LNCaP clone FGC (cell line): ENCODE measurements around the gene VGLL2.

Experiments used
- DNase-seq: peaks from one replicate; pipeline ENCODE4 v3.0.0-alpha.2; 2011; ENCODE audit warnings: low read depth
- H3K4me3 ChIP-seq: 2 replicates; pipeline ENCODE4 v1.5.1; 2011; ENCODE audit warnings: mild to moderate bottlenecking, low read depth, low read length, control low read depth
- TF ChIP-seq, protein P1 (sequence below): IDR thresholded peaks from 2 replicates; pipeline ENCODE4 v1.5.1; 2012; ENCODE audit warnings: mild to moderate bottlenecking; ENCODE audit not compliant: control insufficient read depth, insufficient read depth; ENCODE audit errors: extremely low read depth

Gene VGLL2

DNA sequence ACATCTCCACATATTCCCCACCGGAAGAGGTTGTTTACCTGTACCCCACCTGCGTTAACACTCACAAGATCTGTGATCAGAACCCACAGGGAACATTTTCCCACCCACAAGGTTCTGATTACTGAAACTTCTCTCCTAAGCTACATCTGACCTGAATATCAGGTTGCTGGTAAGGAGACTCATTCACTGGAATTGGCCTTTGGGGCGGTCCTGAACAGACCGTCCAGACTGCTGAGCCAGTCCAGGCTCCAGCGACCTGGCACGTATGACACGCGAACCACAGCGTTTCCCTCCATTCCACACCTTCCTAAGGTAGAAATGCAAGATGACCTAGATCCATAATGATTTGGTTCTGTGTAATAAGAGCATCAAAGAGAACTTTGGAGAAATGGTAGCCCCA, 9.8 kb downstream of the VGLL2 start:
- no peak for DNase-seq
- TF ChIP-seq, protein P1, sequence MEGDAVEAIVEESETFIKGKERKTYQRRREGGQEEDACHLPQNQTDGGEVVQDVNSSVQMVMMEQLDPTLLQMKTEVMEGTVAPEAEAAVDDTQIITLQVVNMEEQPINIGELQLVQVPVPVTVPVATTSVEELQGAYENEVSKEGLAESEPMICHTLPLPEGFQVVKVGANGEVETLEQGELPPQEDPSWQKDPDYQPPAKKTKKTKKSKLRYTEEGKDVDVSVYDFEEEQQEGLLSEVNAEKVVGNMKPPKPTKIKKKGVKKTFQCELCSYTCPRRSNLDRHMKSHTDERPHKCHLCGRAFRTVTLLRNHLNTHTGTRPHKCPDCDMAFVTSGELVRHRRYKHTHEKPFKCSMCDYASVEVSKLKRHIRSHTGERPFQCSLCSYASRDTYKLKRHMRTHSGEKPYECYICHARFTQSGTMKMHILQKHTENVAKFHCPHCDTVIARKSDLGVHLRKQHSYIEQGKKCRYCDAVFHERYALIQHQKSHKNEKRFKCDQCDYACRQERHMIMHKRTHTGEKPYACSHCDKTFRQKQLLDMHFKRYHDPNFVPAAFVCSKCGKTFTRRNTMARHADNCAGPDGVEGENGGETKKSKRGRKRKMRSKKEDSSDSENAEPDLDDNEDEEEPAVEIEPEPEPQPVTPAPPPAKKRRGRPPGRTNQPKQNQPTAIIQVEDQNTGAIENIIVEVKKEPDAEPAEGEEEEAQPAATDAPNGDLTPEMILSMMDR, result no peak
- H3K4me3 ChIP-seq, result no peak overlapping the region

DNA sequence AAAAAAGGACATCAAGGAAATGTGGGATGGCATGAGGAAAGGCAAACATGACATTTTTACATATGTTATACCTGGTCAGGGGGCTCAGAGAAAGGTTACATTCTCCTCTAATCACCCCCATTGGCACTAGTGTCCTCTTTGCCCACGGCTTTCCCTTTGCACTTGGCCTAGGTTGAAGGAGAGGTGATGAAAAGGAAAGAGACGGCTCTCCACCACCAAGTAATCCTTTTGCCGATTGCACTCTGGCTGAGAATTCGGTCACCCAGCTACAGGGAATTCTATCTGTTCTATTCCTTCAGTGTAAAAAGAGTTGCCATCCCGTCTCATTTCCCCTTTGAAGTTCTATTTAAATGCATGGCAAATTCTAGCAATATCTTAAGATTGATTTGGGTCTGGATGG, 10.4 kb downstream of the VGLL2 start:
- TF ChIP-seq, protein P1, result no peak
- DNase-seq, result no peak
- no peak overlapping the region for H3K4me3 ChIP-seq

DNA sequence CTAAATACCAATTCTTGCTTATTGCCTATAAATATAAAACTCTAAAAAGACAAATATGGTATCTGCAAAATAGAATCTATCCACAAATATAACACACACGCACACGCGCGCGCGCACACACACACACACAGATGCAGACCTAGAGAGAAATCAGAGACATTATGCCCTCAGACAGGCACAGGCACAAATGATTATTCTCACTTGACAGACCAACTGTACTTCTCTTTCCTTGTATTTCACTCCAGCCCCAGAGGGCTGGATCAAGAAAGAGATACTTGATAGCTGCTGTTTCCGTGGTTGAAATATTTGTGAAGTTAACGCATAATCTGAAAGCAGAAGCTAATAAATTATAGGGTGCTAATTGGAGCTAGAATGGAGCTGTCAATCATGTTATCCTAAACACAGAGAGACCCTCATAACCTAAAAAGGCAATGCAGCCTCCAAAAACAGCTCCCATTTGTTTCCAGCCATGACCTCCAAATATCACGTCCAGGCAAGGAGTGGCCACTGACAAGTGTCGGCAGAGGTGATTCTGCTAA, 11.5 kb downstream of the VGLL2 start:
- TF ChIP-seq, protein P1, result no peak
- H3K4me3 ChIP-seq, result no peak overlapping the region
- no peak for DNase-seq

DNA sequence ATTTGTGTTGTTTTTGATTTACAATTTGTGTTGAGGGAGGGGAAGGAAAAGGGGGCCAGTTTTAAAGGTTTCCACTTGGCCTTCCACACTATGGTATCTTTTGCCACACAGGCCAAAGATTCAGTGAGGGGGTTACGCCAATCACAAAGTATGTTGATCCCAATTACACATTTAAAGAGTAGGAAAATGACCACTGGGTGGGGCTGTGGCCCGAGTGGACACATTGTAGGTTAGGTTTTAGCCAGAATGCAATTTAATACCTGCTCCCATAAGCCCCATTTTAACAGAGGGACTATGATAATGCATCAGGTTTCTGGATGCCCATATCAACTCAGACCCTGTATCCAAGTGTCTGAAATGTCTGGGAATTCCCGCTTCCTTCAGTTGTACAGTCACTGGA, 15.6 kb downstream of the VGLL2 start:
- TF ChIP-seq, protein P1, result peak; percentile 43
- DNase-seq, result no peak
- H3K4me3 ChIP-seq, result no peak overlapping the region

DNA sequence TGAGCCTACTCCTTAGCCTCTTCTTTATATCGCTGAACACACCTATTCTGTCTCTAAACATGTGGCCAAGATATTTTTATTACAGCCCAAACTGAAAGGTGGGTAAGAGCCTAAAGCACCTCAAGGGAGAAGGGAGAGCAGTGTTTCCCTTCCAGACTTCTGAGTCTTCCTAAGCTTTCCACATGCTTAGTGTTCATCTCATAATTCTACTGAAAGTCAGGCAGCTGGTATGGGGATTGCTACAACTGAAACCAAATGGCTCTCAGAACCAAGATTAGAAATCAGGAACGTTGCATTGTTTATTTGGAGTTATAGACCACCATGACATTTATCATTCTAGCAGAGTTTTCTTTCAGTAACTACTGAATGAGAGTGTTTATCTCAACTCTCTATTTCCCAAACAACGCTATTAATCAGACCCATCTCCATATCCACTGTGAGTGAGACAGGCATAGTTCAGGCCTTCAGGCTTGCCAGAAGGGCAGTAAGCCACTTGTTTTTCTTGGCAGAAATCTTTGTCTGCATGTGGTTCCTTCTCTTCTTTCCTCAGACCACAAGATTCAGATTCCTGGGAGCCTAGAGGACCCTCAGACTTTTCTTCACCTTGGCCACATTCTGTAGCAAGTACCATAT, 22.8 kb downstream of the VGLL2 start:
- no peak for DNase-seq
- no peak overlapping the region for H3K4me3 ChIP-seq
- TF ChIP-seq, protein P1, result no peak

DNA sequence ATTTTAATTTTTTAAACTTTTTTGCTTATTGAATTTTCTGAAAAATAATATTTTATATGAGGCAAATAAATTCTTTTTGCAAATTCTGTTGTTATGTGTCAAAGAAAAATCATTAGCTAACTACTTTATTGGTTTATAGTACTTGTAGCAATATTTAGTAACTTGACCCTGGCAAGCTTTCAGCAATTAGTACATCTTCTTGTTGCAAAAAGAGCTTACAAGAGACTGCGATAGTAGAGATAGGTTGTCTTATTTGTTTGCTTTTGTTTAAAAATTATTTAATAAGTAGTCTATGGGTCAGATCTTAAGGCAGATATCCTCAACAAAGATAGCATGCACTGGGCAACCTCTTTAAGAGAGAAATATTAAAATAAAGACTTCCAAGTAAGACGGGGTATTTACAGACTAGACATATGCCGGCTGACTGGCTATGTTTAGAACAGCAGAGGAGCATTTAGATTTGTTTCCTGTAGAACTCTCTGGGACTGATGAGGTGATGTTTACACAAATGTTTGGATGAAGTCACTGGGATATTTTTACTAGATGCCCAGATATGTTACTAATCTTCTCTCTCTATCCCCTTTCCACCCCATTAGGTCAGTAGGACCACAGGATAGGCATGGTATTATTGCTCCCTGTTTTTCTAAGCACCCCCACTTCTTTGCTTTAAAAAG, 25.0 kb downstream of the VGLL2 start:
- no peak overlapping the region for H3K4me3 ChIP-seq
- peak; percentile 40 for DNase-seq
- TF ChIP-seq, protein P1, result no peak
